Tibial artery (tissue), 4 donors: ENCODE measurements around the gene CDH11.

Experiments
- DNase-seq, 2 donors: peaks; one replicate each; pipeline ENCODE4 v3.0.0-alpha.2; 2019
- H3K27ac ChIP-seq, 2 donors: fragments of 200-600 bp; sonication (generic) in 1 of 2; 1 replicate in 1 of 2; 2 replicates in 1 of 2; pipeline ENCODE4 v1.5.1; 2018 to 2019; ENCODE audit warnings: mild to moderate bottlenecking in 1 of 2
- H3K27me3 ChIP-seq, 2 donors: fragments of 200-600 bp; sonication (generic) in 1 of 2; one replicate each; pipeline versions ENCODE4 v1.5.1 to v1.6.0; 2016 to 2019
- H3K36me3 ChIP-seq, 3 donors: fragments of 200-600 bp; sonication (generic) in 2 of 3; one replicate each; pipeline ENCODE4 v1.5.1; 2016 to 2019; ENCODE audit warnings: mild to moderate bottlenecking in 2 of 3
- H3K4me1 ChIP-seq, 4 donors: fragments of 200-600 bp; sonication (generic) in 2 of 4; 1 replicate in 3 of 4; 2 replicates in 1 of 4; pipeline ENCODE4 v1.5.1; 2016 to 2019
- H3K4me3 ChIP-seq, 2 donors: fragments of 200-600 bp; sonication (generic) in 1 of 2; 1 replicate in 1 of 2; 2 replicates in 1 of 2; pipeline ENCODE4 v1.5.1; 2018 to 2019; ENCODE audit warnings: mild to moderate bottlenecking in 2 of 2
- H3K9me3 ChIP-seq, 3 donors: fragments of 200-600 bp; sonication (generic) in 1 of 3; one replicate each; pipeline ENCODE4 v1.5.1; 2016 to 2019
- CTCF ChIP-seq, 2 experiments: fragments of 200-600 bp in 1 of 2; fragments of 450-650 bp in 1 of 2; IDR thresholded peaks; one replicate each; pipeline ENCODE4 v1.5.1; 2017 to 2019; ENCODE audit warnings: antibody characterized with exemption in 2 of 2, mild to moderate bottlenecking in 1 of 2, moderate library complexity in 1 of 2
- intact Hi-C: fragments of 100-400 bp; cut with DNase I; formaldehyde crosslinking; loops from one replicate; pipeline ENCODE4 v1.15.0; 2023; ENCODE audit warnings: low total_unique reads

CDH11 gene

GRCh38 chr16:64933885-64934284 is 188.0 kb downstream of the CDH11 start:
- intact Hi-C loops = no loop called here
- H3K4me1 ChIP-seq = no peaks in the 10 kb centered on the region
- H3K27ac ChIP-seq = no peak overlapping the region
- no peak overlapping the region for H3K4me3 ChIP-seq
- no peak for DNase-seq
- no peaks in the 10 kb centered on the region for H3K36me3 ChIP-seq
- no peaks in the 10 kb centered on the region for H3K27me3 ChIP-seq
- no peaks in the 10 kb centered on the region for H3K9me3 ChIP-seq
- TF ChIP-seq CTCF (IDR thresholded peaks at IDR 0.05) = no peak

GRCh38 chr16:64926476-64926875 is 195.4 kb downstream of the CDH11 start:
- DNase-seq = no peak
- TF ChIP-seq CTCF (IDR thresholded peaks at IDR 0.05) = no peak
- no peak overlapping the region for H3K4me3 ChIP-seq
- H3K27me3 ChIP-seq = no peaks in the 10 kb centered on the region
- H3K36me3 ChIP-seq = no peaks in the 10 kb centered on the region
- no peaks in the 10 kb centered on the region for H3K4me1 ChIP-seq
- no peak overlapping the region for H3K27ac ChIP-seq
- H3K9me3 ChIP-seq = peaks cover 0 to 18% (median 10%) of the 10 kb centered on the region in 3 donors
- intact Hi-C loops = no loop called here

GRCh38 chr16:64925166-64925565 is 196.7 kb downstream of the CDH11 start:
- no peaks in the 10 kb centered on the region for H3K27me3 ChIP-seq
- no peaks in the 10 kb centered on the region for H3K36me3 ChIP-seq
- H3K4me3 ChIP-seq = no peak overlapping the region
- no peak for DNase-seq
- peaks cover 0 to 18% (median 10%) of the 10 kb centered on the region in 3 donors for H3K9me3 ChIP-seq
- no peak overlapping the region for H3K27ac ChIP-seq
- TF ChIP-seq CTCF (IDR thresholded peaks at IDR 0.05) = no peak
- no peaks in the 10 kb centered on the region for H3K4me1 ChIP-seq
- intact Hi-C loops = no loop called here

- no peak for TF ChIP-seq CTCF (IDR thresholded peaks at IDR 0.05)
- H3K36me3 ChIP-seq = no peaks in the 10 kb centered on the region
- no peak overlapping the region for H3K27ac ChIP-seq
- H3K27me3 ChIP-seq = no peaks in the 10 kb centered on the region
- H3K9me3 ChIP-seq = peaks cover 0 to 18% (median 10%) of the 10 kb centered on the region in 3 donors
- no peak overlapping the region for H3K4me3 ChIP-seq
- intact Hi-C loops = no loop called here
- no peaks in the 10 kb centered on the region for H3K4me1 ChIP-seq
- DNase-seq = no peak
Observed at GRCh38 chr16:64924086-64924485, 197.8 kb downstream of the CDH11 start.

GRCh38 chr16:64919929-64920607 is 201.8 kb downstream of the CDH11 start:
- no peak for DNase-seq
- intact Hi-C loops = no loop called here
- no peak overlapping the region for H3K4me3 ChIP-seq
- H3K4me1 ChIP-seq = no peaks in the 10 kb centered on the region
- H3K9me3 ChIP-seq = no peaks in the 10 kb centered on the region
- TF ChIP-seq CTCF (IDR thresholded peaks at IDR 0.05) = no peak
- no peak overlapping the region for H3K27ac ChIP-seq
- H3K36me3 ChIP-seq = no peaks in the 10 kb centered on the region
- H3K27me3 ChIP-seq = no peaks in the 10 kb centered on the region

GRCh38 chr16:64919141-64919540 is 202.7 kb downstream of the CDH11 start:
- H3K27ac ChIP-seq = no peak overlapping the region
- H3K27me3 ChIP-seq = no peaks in the 10 kb centered on the region
- H3K4me3 ChIP-seq = no peak overlapping the region
- no peaks in the 10 kb centered on the region for H3K4me1 ChIP-seq
- no peak for TF ChIP-seq CTCF (IDR thresholded peaks at IDR 0.05)
- no peak for DNase-seq
- intact Hi-C loops = no loop called here
- H3K36me3 ChIP-seq = no peaks in the 10 kb centered on the region
- no peaks in the 10 kb centered on the region for H3K9me3 ChIP-seq
